Thymus (tissue), 11 donors: ENCODE results near the gene RASGRP4. TPM values are rescaled to one million over a fixed set of nuclear protein-coding genes. Genes with fewer than 3 reads are reported as not detected.
A peak's percentile ranks its signal among the peaks of the same experiment; 100 is the strongest.
"Not testable (repeated sequence)": the region's sequence is repeated elsewhere in the genome, so short reads cannot be mapped to it uniquely, and the experiment has no call there.

ENCODE experiments used
- DNase-seq, 9 donors: peaks; one replicate each; pipeline ENCODE4 v3.0.0-alpha.2; 2013; ENCODE audit warnings: low spot score in 9 of 9, low read depth in 6 of 9, missing footprints in 1 of 9
- H3K27ac ChIP-seq, 2 donors: one replicate each; pipeline ENCODE4 v1.5.1; 2013; ENCODE audit warnings: control low read depth in 1 of 2, low read depth in 1 of 2, low read length in 1 of 2, mild to moderate bottlenecking in 1 of 2, moderate library complexity in 1 of 2
- H3K27me3 ChIP-seq, 2 donors: one replicate each; pipeline ENCODE4 v1.5.1; 2013; ENCODE audit warnings: low read length in 1 of 2; ENCODE audit not compliant: control insufficient read depth in 2 of 2, insufficient read depth in 1 of 2
- H3K36me3 ChIP-seq, 2 donors: one replicate each; pipeline ENCODE4 v1.5.1; 2013; ENCODE audit warnings: low read length in 1 of 2, mild to moderate bottlenecking in 1 of 2, moderate library complexity in 1 of 2; ENCODE audit not compliant: control insufficient read depth in 2 of 2, insufficient read depth in 2 of 2
- H3K4me1 ChIP-seq, 2 donors: one replicate each; pipeline ENCODE4 v1.5.1; 2013; ENCODE audit warnings: low read length in 2 of 2; ENCODE audit not compliant: control insufficient read depth in 2 of 2, insufficient read depth in 2 of 2
- H3K4me3 ChIP-seq, 2 donors: one replicate each; pipeline ENCODE4 v1.5.1; 2013; ENCODE audit warnings: low read length in 2 of 2, control low read depth in 1 of 2, mild to moderate bottlenecking in 1 of 2
- H3K9me3 ChIP-seq, 2 donors: one replicate each; pipeline ENCODE4 v1.5.1; 2013; ENCODE audit warnings: low read length in 1 of 2, mild to moderate bottlenecking in 1 of 2; ENCODE audit not compliant: control insufficient read depth in 2 of 2, insufficient read depth in 1 of 2
- WGBS: extraction: QIAGEN DNeasy Blood & Tissue Kit; methylation state at CpG from one replicate; pipeline ENCODE4 v1.1.7; 2013; 5-methylcytosine and 5-hydroxymethylcytosine counted together
- polyA plus RNA-seq: library from polyadenylated mRNA; stranded (reverse); fragments of 200-250 nt; gene quantifications from one replicate; pipeline ENCODE4 v1.2.3, GENCODE V29; 2013
- total RNA-seq: library from RNA; stranded (reverse); fragments of 120-200 nt; gene quantifications from one replicate; pipeline ENCODE4 v1.2.4, GENCODE V29; 2013
- donor health status: healthy.

RASGRP4 gene
- total and polyA plus RNA-seq, 2 donors, result 1.1 to 1.7 TPM

DNA sequence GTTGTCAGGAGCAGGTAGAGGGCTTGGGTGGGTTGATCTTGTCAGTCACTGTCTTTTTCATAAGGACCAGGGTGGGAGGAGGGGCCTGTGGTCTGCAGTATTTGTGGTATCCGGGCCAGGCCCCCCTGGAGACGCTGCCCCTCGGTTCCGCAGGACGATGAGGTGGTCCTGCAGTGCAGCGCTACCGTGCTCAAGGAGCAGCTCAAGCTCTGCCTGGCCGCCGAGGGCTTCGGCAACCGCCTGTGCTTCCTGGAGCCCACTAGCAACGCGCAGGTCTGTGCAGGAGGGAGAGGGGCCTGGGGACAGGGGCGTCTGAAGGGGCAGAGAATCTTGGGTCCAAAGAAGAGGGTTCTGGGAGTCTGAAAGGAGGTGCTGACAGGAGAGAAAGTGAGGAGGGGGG lies 14.6 kb upstream of the RASGRP4 start:
- DNase-seq, result no peak
- no peaks in the 10 kb centered on the region for H3K4me1 ChIP-seq
- no peak overlapping the region for H3K4me3 ChIP-seq
- WGBS, result 93% methylated on average over 14 of the region's 14 CpGs
- H3K27me3 ChIP-seq, result no peaks in the 10 kb centered on the region
- H3K36me3 ChIP-seq, result no peaks in the 10 kb centered on the region
- H3K27ac ChIP-seq, result no peak overlapping the region
- no peaks in the 10 kb centered on the region for H3K9me3 ChIP-seq

DNA sequence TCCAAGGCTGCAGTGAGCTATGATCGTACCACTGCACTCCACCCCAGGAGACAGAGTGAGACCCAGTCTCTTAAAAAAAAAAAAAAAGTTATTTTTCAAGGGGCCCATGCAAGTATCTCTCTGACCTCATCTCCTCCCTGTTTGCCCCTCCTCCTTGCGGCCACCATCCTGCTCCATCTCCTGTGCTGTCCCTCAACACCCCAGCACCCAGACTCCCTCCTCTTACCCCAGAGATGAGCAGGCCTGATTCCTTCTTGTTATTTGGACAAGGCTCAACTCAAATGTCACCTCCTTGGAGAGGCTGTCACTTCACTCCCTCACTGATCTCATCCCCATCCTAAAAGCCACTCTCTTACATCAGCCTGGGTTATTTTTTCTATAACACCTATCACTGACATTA lies 11.9 kb upstream of the RASGRP4 start:
- WGBS, result 96% methylated on average over 2 of the region's 2 CpGs
- H3K27me3 ChIP-seq, result peaks cover 4 to 21% of the 10 kb centered on the region in 2 donors
- H3K4me1 ChIP-seq, result no peaks in the 10 kb centered on the region
- no peak for DNase-seq
- H3K27ac ChIP-seq, result no peak overlapping the region
- no peaks in the 10 kb centered on the region for H3K9me3 ChIP-seq
- no peak overlapping the region for H3K4me3 ChIP-seq
- no peaks in the 10 kb centered on the region for H3K36me3 ChIP-seq

DNA sequence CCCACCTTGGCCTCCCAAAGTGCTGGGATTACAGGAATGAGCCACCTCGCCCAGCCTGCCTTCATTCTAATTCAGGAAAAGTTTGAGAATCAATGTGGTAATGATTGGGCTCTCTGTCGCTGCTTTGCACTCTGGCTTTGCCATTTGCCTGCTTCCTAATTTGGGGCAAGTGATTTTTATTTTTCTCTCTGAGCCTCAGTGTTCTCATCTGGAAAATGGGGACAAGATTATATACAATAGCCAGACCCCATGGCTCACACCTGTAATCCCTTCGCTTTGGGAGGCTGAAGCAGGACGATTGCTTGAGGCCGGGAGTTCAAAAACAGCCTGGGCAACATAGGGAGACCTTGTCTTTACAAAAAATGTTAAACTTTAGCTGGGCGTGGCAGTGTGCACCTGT lies 11.3 kb upstream of the RASGRP4 start:
- no peak overlapping the region for H3K4me3 ChIP-seq
- H3K9me3 ChIP-seq, result no peaks in the 10 kb centered on the region
- H3K27ac ChIP-seq, result no peak overlapping the region
- WGBS, result 97% methylated on average over 6 of the region's 6 CpGs
- no peak for DNase-seq
- no peaks in the 10 kb centered on the region for H3K36me3 ChIP-seq
- H3K4me1 ChIP-seq, result no peaks in the 10 kb centered on the region
- peaks cover 4 to 23% of the 10 kb centered on the region in 2 donors for H3K27me3 ChIP-seq

GRCh38 chr19:38434549-38435051 lies 8.6 kb upstream of the RASGRP4 start:
- Histone ChIP-seq H3K36me3 (no peaks in the 10 kb centered on the region), H3K4me3 (no peak overlapping the region), H3K27ac (no peak overlapping the region), H3K9me3 (no peaks in the 10 kb centered on the region), H3K4me1 (no peaks in the 10 kb centered on the region), H3K27me3 (peaks cover 4 to 23% of the 10 kb centered on the region in 2 donors)
- DNase-seq, result no peak
- 52% methylated on average over 13 of the region's 13 CpGs for WGBS

- Histone ChIP-seq H3K27me3 (peaks cover 4 to 23% of the 10 kb centered on the region in 2 donors), H3K9me3 (no peaks in the 10 kb centered on the region), H3K4me3 (no peak within 1 kb of the TSS), H3K4me1 (no peaks in the 10 kb centered on the region), H3K36me3 (no peaks in the 10 kb centered on the region), H3K27ac (no peak within 1 kb of the TSS)
- peak in 1 of 9 donors; percentile 12 for DNase-seq
- WGBS, result 19% methylated on average over 20 of the region's 20 CpGs
Measured at GRCh38 chr19:38433268-38433733, 7.3 kb upstream of the RASGRP4 start, which contains the start of gene RYR1. RYR1 (plus strand) TSS chr19:38433691; CDS start chr19:38433830, 139 bp downstream.

DNA sequence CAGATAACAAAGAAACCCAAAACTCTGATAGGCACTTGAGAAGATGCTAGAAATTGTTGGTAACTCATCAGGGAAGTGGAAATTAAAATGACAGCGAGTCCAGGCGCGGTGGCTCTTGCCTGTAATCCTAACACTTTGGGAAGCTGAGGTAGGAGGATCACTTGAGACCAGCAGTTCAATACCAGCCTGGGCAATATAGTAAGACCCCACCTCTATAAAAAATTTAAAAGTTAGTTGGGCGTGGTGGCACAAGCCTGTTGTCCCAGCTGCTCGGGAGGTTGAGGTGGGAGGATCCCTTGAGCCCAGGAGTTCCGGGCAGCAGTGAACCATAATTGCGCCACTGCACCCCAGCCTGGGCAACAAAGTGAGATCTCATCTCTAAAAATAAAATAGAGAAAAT lies 4.9 kb upstream of the RASGRP4 start:
- no peak overlapping the region for H3K27ac ChIP-seq
- H3K36me3 ChIP-seq, result no peaks in the 10 kb centered on the region
- no peaks in the 10 kb centered on the region for H3K9me3 ChIP-seq
- H3K4me3 ChIP-seq, result no peak overlapping the region
- peaks cover 0 to 3% of the 10 kb centered on the region in 2 donors for H3K4me1 ChIP-seq
- 95% methylated on average over 7 of the region's 7 CpGs for WGBS
- peaks cover 4 to 24% of the 10 kb centered on the region in 2 donors for H3K27me3 ChIP-seq
- DNase-seq, result no peak

DNA sequence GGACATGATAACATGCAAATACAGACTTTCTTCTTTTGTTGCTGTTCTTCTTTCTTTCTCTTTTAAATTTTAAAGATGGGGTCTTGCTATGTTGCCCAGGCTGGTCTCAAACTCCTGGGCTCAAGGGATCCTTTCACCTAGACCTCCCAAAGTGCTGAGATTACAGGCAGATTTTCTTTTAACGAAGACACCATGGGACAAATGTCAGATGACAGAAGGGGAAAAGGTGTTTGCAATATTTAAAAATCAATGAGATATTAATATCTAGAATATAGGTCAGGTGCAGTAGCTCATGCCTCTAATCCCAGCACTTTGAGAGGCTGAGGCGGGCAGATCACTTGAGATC lies 3.8 kb upstream of the RASGRP4 start:
- H3K4me1 ChIP-seq, result peaks cover 0 to 11% of the 10 kb centered on the region in 2 donors
- no peaks in the 10 kb centered on the region for H3K36me3 ChIP-seq
- WGBS, result 98% methylated on average over 2 of the region's 2 CpGs
- H3K27ac ChIP-seq, result no peak overlapping the region
- H3K9me3 ChIP-seq, result no peaks in the 10 kb centered on the region
- H3K27me3 ChIP-seq, result peaks cover 4 to 28% of the 10 kb centered on the region in 2 donors
- DNase-seq, result no peak
- H3K4me3 ChIP-seq, result no peak overlapping the region

- H3K4me3 ChIP-seq, result no peak overlapping the region
- WGBS, result 76% methylated on average over 14 of the region's 14 CpGs
- no peaks in the 10 kb centered on the region for H3K36me3 ChIP-seq
- DNase-seq, result peak in 1 of 9 donors; percentile 40
- peaks cover 0 to 11% of the 10 kb centered on the region in 2 donors for H3K4me1 ChIP-seq
- H3K9me3 ChIP-seq, result no peaks in the 10 kb centered on the region
- no peak overlapping the region for H3K27ac ChIP-seq
- peaks cover 4 to 23% of the 10 kb centered on the region in 2 donors for H3K27me3 ChIP-seq
Measured at GRCh38 chr19:38429055-38429810, 3.2 kb upstream of the RASGRP4 start.

GRCh38 chr19:38427035-38427677 lies 1.1 kb upstream of the RASGRP4 start:
- not testable (repeated sequence) for H3K9me3 ChIP-seq, H3K36me3 ChIP-seq, H3K27me3 ChIP-seq, H3K27ac ChIP-seq, H3K4me3 ChIP-seq
- DNase-seq, result peak in 1 of 9 donors; percentile 33
- H3K4me1 ChIP-seq, result peaks cover 0 to 11% of the 10 kb centered on the region in 2 donors
- WGBS, result 89% methylated on average over 12 of the region's 17 CpGs
